H9 (cell line): Measurements from ENCODE around the gene EPGN. TPM values are rescaled to one million over a fixed set of nuclear protein-coding genes. Genes with fewer than 3 reads are reported as not detected.

Source experiments
- DNase-seq: peaks from one replicate; pipeline ENCODE4 v3.0.0-alpha.2; 2017
- H2AFZ ChIP-seq: one replicate; pipeline ENCODE4 v1.6.1; 2013; ENCODE audit warnings: mild to moderate bottlenecking, low read length, control low read depth, moderate library complexity
- H2AK5ac ChIP-seq: 2 replicates; pipeline ENCODE4 v1.6.1; 2013; ENCODE audit warnings: low read length, control low read depth, mixed read lengths; ENCODE audit not compliant: insufficient read length
- H2BK120ac ChIP-seq: one replicate; pipeline ENCODE4 v1.6.1; 2013; ENCODE audit warnings: low read depth, mild to moderate bottlenecking, low read length, control low read depth, inconsistent platforms; ENCODE audit not compliant: poor library complexity, severe bottlenecking
- H2BK12ac ChIP-seq: 2 replicates; pipeline ENCODE4 v1.6.1; 2013; ENCODE audit warnings: low read length, control low read depth, mixed read lengths, low read depth; ENCODE audit not compliant: insufficient read length
- H2BK15ac ChIP-seq: 2 replicates; pipeline ENCODE4 v1.6.1; 2013; ENCODE audit warnings: low read depth, low read length, control low read depth
- H2BK20ac ChIP-seq: one replicate; pipeline ENCODE4 v1.6.1; 2013; ENCODE audit warnings: low read depth, mild to moderate bottlenecking, low read length, control low read depth, inconsistent platforms; ENCODE audit not compliant: poor library complexity, severe bottlenecking
- H2BK5ac ChIP-seq: 2 replicates; pipeline ENCODE4 v1.6.1; 2013; ENCODE audit warnings: low read length, control low read depth, mixed read lengths; ENCODE audit not compliant: insufficient read length
- H3K14ac ChIP-seq: 2 replicates; pipeline ENCODE4 v1.6.1; 2013; ENCODE audit warnings: low read length, control low read depth; ENCODE audit not compliant: insufficient read depth
- H3K18ac ChIP-seq: 2 replicates; pipeline ENCODE4 v1.6.1; 2013; ENCODE audit warnings: low read depth, mild to moderate bottlenecking, mixed read lengths, low read length, control low read depth; ENCODE audit not compliant: insufficient read length
- H3K23ac ChIP-seq: 2 replicates; pipeline ENCODE4 v1.6.1; 2013; ENCODE audit warnings: low read length, control low read depth, mixed read lengths, low read depth; ENCODE audit not compliant: insufficient read length
- H3K23me2 ChIP-seq: 2 replicates; pipeline ENCODE4 v1.6.1; 2013; ENCODE audit warnings: low read depth, mild to moderate bottlenecking, mixed read lengths, low read length, control low read depth; ENCODE audit not compliant: insufficient read length, poor library complexity, severe bottlenecking
- H3K27ac ChIP-seq: 2 replicates; pipeline ENCODE4 v1.5.1; 2013; ENCODE audit warnings: low read length, control low read depth, mixed read lengths, low read depth; ENCODE audit not compliant: insufficient read length
- H3K27me3 ChIP-seq: 2 replicates; pipeline ENCODE4 v1.6.1; 2013; ENCODE audit warnings: low read length, control low read depth, inconsistent platforms; ENCODE audit not compliant: insufficient read depth
- H3K4ac ChIP-seq: 2 replicates; pipeline ENCODE4 v1.6.1; 2013; ENCODE audit warnings: low read depth, mild to moderate bottlenecking, control low read depth, inconsistent platforms, low read length, moderate library complexity
- H3K4me1 ChIP-seq: 2 replicates; pipeline ENCODE4 v1.6.1; 2013; ENCODE audit warnings: low read length, control low read depth, inconsistent platforms; ENCODE audit not compliant: insufficient read depth
- H3K4me2 ChIP-seq: 2 replicates; pipeline ENCODE4 v1.6.1; 2013; ENCODE audit warnings: low read length, control low read depth, mixed read lengths; ENCODE audit not compliant: insufficient read length, insufficient read depth
- H3K56ac ChIP-seq: 2 replicates; pipeline ENCODE4 v1.6.1; 2013; ENCODE audit warnings: low read depth, mild to moderate bottlenecking, mixed read lengths, low read length, control low read depth; ENCODE audit not compliant: insufficient read length
- H3K79me1 ChIP-seq: 2 replicates; pipeline ENCODE4 v1.6.1; 2013; ENCODE audit warnings: low read depth, mild to moderate bottlenecking, moderate library complexity, low read length, control low read depth, inconsistent platforms; ENCODE audit not compliant: insufficient read depth, poor library complexity, severe bottlenecking
- H3K79me2 ChIP-seq: 2 replicates; pipeline ENCODE4 v1.6.1; 2013; ENCODE audit warnings: low read length, control low read depth, inconsistent platforms; ENCODE audit not compliant: insufficient read depth
- H3K9ac ChIP-seq: 2 replicates; pipeline ENCODE4 v1.6.1; 2013; ENCODE audit warnings: low read length, control low read depth, mixed read lengths; ENCODE audit not compliant: insufficient read length; ENCODE audit errors: extremely low read depth
- H3K9me3 ChIP-seq: one replicate; pipeline ENCODE4 v1.6.1; 2013; ENCODE audit warnings: low read depth, low read length, inconsistent platforms; ENCODE audit not compliant: control insufficient read depth
- H3T11ph ChIP-seq: one replicate; pipeline ENCODE4 v1.6.1; 2013; ENCODE audit warnings: mild to moderate bottlenecking, low read length, control low read depth, inconsistent platforms
- H4K20me1 ChIP-seq: one replicate; pipeline ENCODE4 v1.6.1; 2013; ENCODE audit not compliant: control insufficient read depth, insufficient read length, insufficient read depth
- H4K5ac ChIP-seq: 2 replicates; pipeline ENCODE4 v1.6.1; 2013; ENCODE audit warnings: low read depth, mild to moderate bottlenecking, mixed read lengths, low read length, control low read depth; ENCODE audit not compliant: insufficient read length
- H4K8ac ChIP-seq: replicated peaks from 2 replicates; pipeline ENCODE4 v1.6.1; 2013; ENCODE audit warnings: low read length, control low read depth, mixed read lengths, low read depth; ENCODE audit not compliant: insufficient read length
- H4K91ac ChIP-seq: 2 replicates; pipeline ENCODE4 v1.6.1; 2013; ENCODE audit warnings: low read depth, mild to moderate bottlenecking, moderate library complexity, mixed read lengths, low read length, control low read depth; ENCODE audit not compliant: insufficient read length
- H3K27ac Mint-ChIP-seq, 3 experiments: 2 replicates in 2 of 3; 3 replicates in 1 of 3; pipeline ENCODE4 v1.8.0; 2020 to 2021; ENCODE audit warnings: mixed read lengths in 3 of 3, mild to moderate bottlenecking in 1 of 3, moderate library complexity in 1 of 3
- H3K27me3 Mint-ChIP-seq: 2 replicates; pipeline ENCODE4 v1.8.0; 2021; ENCODE audit warnings: low read depth, mild to moderate bottlenecking, moderate library complexity, mixed read lengths
- H3K36me3 Mint-ChIP-seq, 3 experiments: 2 replicates in 2 of 3; 3 replicates in 1 of 3; pipeline ENCODE4 v1.8.0; 2020 to 2021; ENCODE audit warnings: low read depth in 3 of 3, mixed read lengths in 3 of 3; ENCODE audit not compliant: insufficient read depth in 1 of 3
- H3K4me1 Mint-ChIP-seq, 2 experiments: 2 replicates each; pipeline ENCODE4 v1.8.0; 2020; ENCODE audit warnings: mixed read lengths in 2 of 2
- H3K4me3 Mint-ChIP-seq, 2 experiments: 2 replicates in 1 of 2; 3 replicates in 1 of 2; pipeline ENCODE4 v1.8.0; 2020 to 2021; ENCODE audit warnings: mild to moderate bottlenecking in 2 of 2, mixed read lengths in 2 of 2, moderate library complexity in 1 of 2
- H3K9me3 Mint-ChIP-seq, 2 experiments: 2 replicates in 1 of 2; 3 replicates in 1 of 2; pipeline ENCODE4 v1.8.0; 2020; ENCODE audit warnings: mild to moderate bottlenecking in 2 of 2, mixed read lengths in 2 of 2, moderate library complexity in 1 of 2
- CTCF ChIP-seq: fragments of 200-600 bp; sonication (generic); conservative IDR thresholded peaks from 3 replicates; pipeline ENCODE4 v1.8.0; 2021; ENCODE audit warnings: antibody characterized with exemption, mild to moderate bottlenecking
- WGBS: extraction: QIAGEN DNeasy Blood & Tissue Kit; methylation state at CpG from one replicate; pipeline ENCODE4 v1.1.7; 2013; ENCODE audit warnings: missing lambda C conversion rate, low lambda C conversion rate, mixed read lengths; ENCODE audit not compliant: insufficient read length; ENCODE audit errors: extremely low coverage; 5-methylcytosine and 5-hydroxymethylcytosine counted together
- total RNA-seq: library from RNA; stranded (reverse); gene quantifications from 2 replicates; pipeline ENCODE4 v1.2.1, GENCODE V29; 2021

Gene EPGN
- total RNA-seq, 1 experiment from 2014 or later, result not detected

GRCh38 chr4:74278490-74278889 is 29.8 kb upstream of the EPGN start:
- Histone ChIP-seq H3K4ac (no peak overlapping the region), H3K27me3 (no peaks in the 10 kb centered on the region), H3K27ac (no peak overlapping the region), H3K18ac (no peak overlapping the region), H3K4me1 (no peaks in the 10 kb centered on the region), H2BK15ac (no peak overlapping the region), H4K8ac (no peak overlapping the region), H2BK120ac (no peak overlapping the region), H3K4me2 (no peak overlapping the region), H3K56ac (no peak overlapping the region), H4K20me1 (no peaks in the 10 kb centered on the region), H2AK5ac (no peak overlapping the region), H2BK20ac (no peak overlapping the region), H3K23me2 (no peaks in the 10 kb centered on the region), H3K79me2 (no peaks in the 10 kb centered on the region), H3K79me1 (no peaks in the 10 kb centered on the region), H2BK12ac (no peak overlapping the region), H4K91ac (no peak overlapping the region), H2BK5ac (no peak overlapping the region), H3K9me3 (no peaks in the 10 kb centered on the region), H2AFZ (no peak overlapping the region), H4K5ac (no peak overlapping the region), H3K23ac (no peak overlapping the region), H3K9ac (no peak overlapping the region), H3K14ac (no peak overlapping the region), H3T11ph (no peak overlapping the region)
- Mint-ChIP-seq H3K4me1 (no peaks in the 10 kb centered on the region), H3K27ac (no peak overlapping the region), H3K27me3 (no peaks in the 10 kb centered on the region; the same call in 1 of the 2 replicates), H3K36me3 (no peaks in the 10 kb centered on the region), H3K4me3 (no peak overlapping the region), H3K9me3 (no peaks in the 10 kb centered on the region)
- no peak for TF ChIP-seq CTCF
- no peak for DNase-seq
- WGBS, result no CpG with 5 or more reads among the region's 3 CpGs
